NOMO-1 (cell line): Measurements from ENCODE around the gene DLST.
A peak's percentile ranks its signal among the peaks of the same experiment; 100 is the strongest.

Experiments used
- DNase-seq, 2 experiments: peaks; one replicate each; lab custom pipeline; 2025; ENCODE audit not compliant: unreplicated experiment in 2 of 2; lab: John Stamatoyannopoulos, UW

Gene DLST

GRCh38 chr14:74859757-74860552 lies 21.8 kb upstream of the DLST start:
- DNase-seq: no peak

GRCh38 chr14:74860899-74861733 lies 20.6 kb upstream of the DLST start:
- peak; percentile 46 to 65 for DNase-seq

GRCh38 chr14:74861734-74862090 lies 20.0 kb upstream of the DLST start:
- DNase-seq: no peak

GRCh38 chr14:74863274-74863673 lies 18.4 kb upstream of the DLST start:
- peak; percentile 23 to 33 for DNase-seq

GRCh38 chr14:74864198-74864597 lies 17.5 kb upstream of the DLST start:
- no peak for DNase-seq

- no peak for DNase-seq
Observed at GRCh38 chr14:74865156-74865555, 16.6 kb upstream of the DLST start.

GRCh38 chr14:74866708-74867389 lies 14.9 kb upstream of the DLST start:
- no peak for DNase-seq

GRCh38 chr14:74867673-74868072 lies 14.0 kb upstream of the DLST start:
- no peak for DNase-seq

GRCh38 chr14:74868739-74869138 lies 13.0 kb upstream of the DLST start:
- no peak for DNase-seq

GRCh38 chr14:74871819-74872218 lies 9.9 kb upstream of the DLST start:
- no peak for DNase-seq

GRCh38 chr14:74875204-74875603 lies 6.5 kb upstream of the DLST start:
- no peak for DNase-seq

GRCh38 chr14:74875941-74876913 lies 5.5 kb upstream of the DLST start, which contains the start of gene PROX2:
Gene PROX2 (minus strand): TSS chr14:74876145. CDS start chr14:74863834, 12,311 bp downstream.
- DNase-seq: peak; percentile 14 to 55

- DNase-seq: no peak
Observed at GRCh38 chr14:74879427-74880182, 2.1 kb upstream of the DLST start.

- DNase-seq: peak; percentile 37 to 57
Observed at GRCh38 chr14:74882103-74882920, 596 bp downstream of the DLST start.

- no peak for DNase-seq
Observed at GRCh38 chr14:74886001-74886400, 4.3 kb downstream of the DLST start.

GRCh38 chr14:74888164-74889158 lies 6.7 kb downstream of the DLST start:
- DNase-seq: no peak

- no peak for DNase-seq
Observed at GRCh38 chr14:74890262-74890661, 8.5 kb downstream of the DLST start.
